CD4-positive, CD25-positive, alpha-beta regulatory T cell (primary cell): ENCODE measurements around the gene CD8B. TPM values are rescaled to one million over a fixed set of nuclear protein-coding genes. Genes with fewer than 3 reads are reported as not detected.
"Not testable (repeated sequence)": the region's sequence is repeated elsewhere in the genome, so short reads cannot be mapped to it uniquely, and the experiment has no call there.

ENCODE experiments used
- ATAC-seq, 2 donors: fragments of 150-1000 bp; cut with Tn5 transposase; one replicate each; pipeline ENCODE4 v1.10.0; 2021; ENCODE audit warnings: low read depth in 2 of 2, moderate number of reproducible peaks in 2 of 2, moderate library complexity in 1 of 2
- DNase-seq, 3 donors: peaks; one replicate each; pipeline versions ENCODE4 v3.0.0 to v3.0.0-alpha.2; 2012 to 2022; ENCODE audit warnings: mixed read lengths in 1 of 3
- H3K27ac ChIP-seq: one replicate; pipeline ENCODE4 v1.7.0; 2013; ENCODE audit warnings: mild to moderate bottlenecking, low read length; ENCODE audit not compliant: insufficient read depth, poor library complexity, severe bottlenecking
- H3K27me3 ChIP-seq: one replicate; pipeline ENCODE4 v1.7.0; 2013; ENCODE audit warnings: low read length; ENCODE audit not compliant: control insufficient read depth, insufficient read depth
- H3K36me3 ChIP-seq: one replicate; pipeline ENCODE4 v1.7.0; 2013; ENCODE audit warnings: mild to moderate bottlenecking, low read length, moderate library complexity; ENCODE audit not compliant: control insufficient read depth, insufficient read depth
- H3K4me1 ChIP-seq: 2 replicates; pipeline ENCODE4 v1.7.0; 2013; ENCODE audit warnings: mild to moderate bottlenecking, low read length; ENCODE audit not compliant: insufficient read depth, control insufficient read depth, poor library complexity, severe bottlenecking
- H3K4me3 ChIP-seq: one replicate; pipeline ENCODE4 v1.7.0; 2013; ENCODE audit warnings: low read depth, mild to moderate bottlenecking, low read length, moderate library complexity
- H3K9me3 ChIP-seq, 2 experiments: 1 replicate in 1 of 2; 2 replicates in 1 of 2; pipeline ENCODE4 v1.7.0; 2013; ENCODE audit warnings: low read length in 2 of 2, mild to moderate bottlenecking in 1 of 2, moderate library complexity in 1 of 2; ENCODE audit not compliant: control insufficient read depth in 2 of 2
- H3K27ac Mint-ChIP-seq, 3 donors: one replicate each; pipeline ENCODE4 v1.8.0; 2020 to 2022; ENCODE audit warnings: mild to moderate bottlenecking in 3 of 3, mixed read lengths in 3 of 3, moderate library complexity in 2 of 3
- H3K27me3 Mint-ChIP-seq: one replicate; pipeline ENCODE4 v1.8.0; 2022; ENCODE audit warnings: mild to moderate bottlenecking, mixed read lengths
- H3K36me3 Mint-ChIP-seq: one replicate; pipeline ENCODE4 v1.8.0; 2020; ENCODE audit warnings: mixed read lengths
- H3K4me1 Mint-ChIP-seq, 4 donors: one replicate each; pipeline ENCODE4 v1.8.0; 2020 to 2022; ENCODE audit warnings: mixed read lengths in 4 of 4, mild to moderate bottlenecking in 1 of 4
- H3K4me3 Mint-ChIP-seq, 4 donors: one replicate each; pipeline ENCODE4 v1.8.0; 2020 to 2022; ENCODE audit warnings: mild to moderate bottlenecking in 4 of 4, mixed read lengths in 4 of 4, moderate library complexity in 3 of 4
- H3K9me3 Mint-ChIP-seq, 7 donors: one replicate each; pipeline ENCODE4 v1.8.0; 2020 to 2022; ENCODE audit warnings: mixed read lengths in 7 of 7, mild to moderate bottlenecking in 3 of 7, moderate library complexity in 2 of 7
- polyA plus RNA-seq, 4 donors: library from polyadenylated mRNA; unstranded; fragments of 300-500 nt; fragmentation: Illumina TruSeq; gene quantifications; one replicate each; pipeline ENCODE4 v1.2.3, GENCODE V29; 2021
- total RNA-seq: library from RNA; stranded (reverse); gene quantifications from one replicate; pipeline ENCODE4 v1.2.3, GENCODE V29; 2022

CD8B gene
- total and polyA plus RNA-seq, 5 donors from 2014 or later, result 0.62 to 4.9 (median 2.9) TPM

GRCh38 chr2:86842607-86843234 is 19.0 kb downstream of the CD8B start:
- H3K4me3 Mint-ChIP-seq, result peak overlapping the region in 2 of 4 donors; percentile 32 to 39
- not testable (repeated sequence) for H3K36me3 Mint-ChIP-seq, H3K27ac ChIP-seq, H3K27me3 ChIP-seq, H3K4me1 ChIP-seq, H3K36me3 ChIP-seq, DNase-seq, H3K27me3 Mint-ChIP-seq, H3K9me3 Mint-ChIP-seq, H3K9me3 ChIP-seq, H3K4me3 ChIP-seq
- peak overlapping the region in 2 of 3 donors; percentile 69 to 79 for H3K27ac Mint-ChIP-seq
- peak in 1 of 2 donors; percentile 27 for ATAC-seq
- peaks cover 4 to 21% (median 9%) of the 10 kb centered on the region in 4 donors for H3K4me1 Mint-ChIP-seq

DNA sequence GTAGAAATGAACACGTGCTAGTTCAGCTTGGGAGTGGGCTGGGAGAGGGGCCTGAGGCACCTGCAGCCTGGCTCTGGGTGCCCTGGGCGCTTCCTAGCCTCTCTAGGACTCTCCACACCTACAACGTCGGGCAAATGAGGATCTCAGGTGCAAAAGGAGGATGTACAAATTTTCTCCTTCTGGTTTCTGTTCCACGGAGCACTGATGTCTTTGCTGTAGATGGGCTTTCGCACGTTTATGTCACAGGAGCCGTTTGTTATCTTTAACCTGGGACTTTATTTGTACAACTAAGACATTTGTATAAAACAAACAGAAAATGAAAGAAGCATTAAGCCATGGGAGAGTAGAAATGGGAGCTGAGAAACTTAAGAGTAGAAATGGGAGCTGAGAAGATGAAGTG is 20.4 kb downstream of the CD8B start:
- not testable (repeated sequence) for H3K9me3 Mint-ChIP-seq, H3K27ac ChIP-seq, H3K4me3 Mint-ChIP-seq, H3K27me3 Mint-ChIP-seq, ATAC-seq, H3K9me3 ChIP-seq, H3K4me3 ChIP-seq, H3K36me3 Mint-ChIP-seq, H3K27me3 ChIP-seq, H3K36me3 ChIP-seq, H3K4me1 ChIP-seq, DNase-seq
- Mint-ChIP-seq H3K27ac (peak overlapping the region in 1 of 3 donors; percentile 62), H3K4me1 (peaks cover 4 to 33% (median 13%) of the 10 kb centered on the region in 4 donors)

GRCh38 chr2:86839871-86840548 is 21.7 kb downstream of the CD8B start:
- H3K4me3 ChIP-seq, H3K27ac ChIP-seq, H3K9me3 Mint-ChIP-seq, DNase-seq, H3K4me1 ChIP-seq, H3K36me3 Mint-ChIP-seq, H3K27ac Mint-ChIP-seq, H3K27me3 Mint-ChIP-seq, H3K4me3 Mint-ChIP-seq, H3K36me3 ChIP-seq, H3K9me3 ChIP-seq, ATAC-seq, H3K27me3 ChIP-seq: not testable (repeated sequence)
- peaks cover 4 to 35% (median 14%) of the 10 kb centered on the region in 4 donors for H3K4me1 Mint-ChIP-seq

DNA sequence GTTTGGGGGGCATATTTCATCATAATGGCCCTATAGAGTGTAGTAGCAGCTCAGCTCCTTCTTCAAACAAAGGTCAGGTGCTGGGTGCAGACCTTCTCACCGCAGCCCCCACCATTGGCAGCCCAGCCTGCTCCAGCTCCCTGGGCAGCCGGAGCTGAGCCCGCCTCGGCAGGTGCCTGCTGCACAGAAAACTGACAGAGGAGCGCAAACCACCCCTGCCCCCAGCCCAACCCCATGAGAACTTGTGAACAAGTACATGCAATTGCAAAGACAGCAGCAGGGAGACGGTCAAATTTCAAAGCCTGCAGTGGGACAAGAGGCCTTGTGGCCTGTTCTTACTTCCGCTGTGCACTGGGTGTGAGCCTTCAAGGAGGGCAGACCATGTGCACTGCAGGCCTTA is 22.2 kb downstream of the CD8B start:
- not testable (repeated sequence) for H3K36me3 ChIP-seq, H3K27me3 ChIP-seq, H3K27me3 Mint-ChIP-seq, ATAC-seq, H3K27ac ChIP-seq, H3K36me3 Mint-ChIP-seq, H3K9me3 ChIP-seq, H3K9me3 Mint-ChIP-seq, H3K4me3 ChIP-seq, H3K27ac Mint-ChIP-seq, DNase-seq, H3K4me1 ChIP-seq
- peaks cover 4 to 35% (median 14%) of the 10 kb centered on the region in 4 donors for H3K4me1 Mint-ChIP-seq
- H3K4me3 Mint-ChIP-seq, result peak overlapping the region in 1 of 4 donors; percentile 10

DNA sequence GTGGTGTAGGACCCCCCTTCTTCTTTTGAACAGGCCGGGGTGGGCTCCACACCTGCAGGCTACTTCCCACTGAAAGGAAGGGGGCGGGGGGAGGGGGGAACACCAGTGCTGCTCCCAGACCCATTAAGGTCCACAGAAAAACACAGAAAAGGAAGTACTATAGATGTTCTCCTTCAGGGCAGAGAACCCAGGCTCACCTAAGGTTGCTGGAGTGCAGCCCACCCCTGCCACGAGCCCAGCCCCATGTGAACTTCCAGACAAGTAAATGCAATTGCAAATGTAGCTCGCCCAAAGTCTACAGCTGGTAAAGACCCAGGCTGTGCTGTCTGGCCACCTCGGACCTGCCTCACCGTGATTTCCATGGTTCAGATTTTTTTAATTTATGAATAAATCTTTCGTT is 24.0 kb downstream of the CD8B start:
- not testable (repeated sequence) for H3K36me3 Mint-ChIP-seq, H3K9me3 Mint-ChIP-seq, H3K4me3 ChIP-seq, H3K36me3 ChIP-seq, H3K27me3 Mint-ChIP-seq, DNase-seq, H3K9me3 ChIP-seq, H3K27ac ChIP-seq, H3K4me1 ChIP-seq, ATAC-seq, H3K27me3 ChIP-seq
- H3K27ac Mint-ChIP-seq, result peak overlapping the region in 1 of 3 donors; percentile 29
- peaks cover 4 to 31% (median 13%) of the 10 kb centered on the region in 4 donors for H3K4me1 Mint-ChIP-seq
- peak overlapping the region in 1 of 4 donors; percentile 48 for H3K4me3 Mint-ChIP-seq

DNA sequence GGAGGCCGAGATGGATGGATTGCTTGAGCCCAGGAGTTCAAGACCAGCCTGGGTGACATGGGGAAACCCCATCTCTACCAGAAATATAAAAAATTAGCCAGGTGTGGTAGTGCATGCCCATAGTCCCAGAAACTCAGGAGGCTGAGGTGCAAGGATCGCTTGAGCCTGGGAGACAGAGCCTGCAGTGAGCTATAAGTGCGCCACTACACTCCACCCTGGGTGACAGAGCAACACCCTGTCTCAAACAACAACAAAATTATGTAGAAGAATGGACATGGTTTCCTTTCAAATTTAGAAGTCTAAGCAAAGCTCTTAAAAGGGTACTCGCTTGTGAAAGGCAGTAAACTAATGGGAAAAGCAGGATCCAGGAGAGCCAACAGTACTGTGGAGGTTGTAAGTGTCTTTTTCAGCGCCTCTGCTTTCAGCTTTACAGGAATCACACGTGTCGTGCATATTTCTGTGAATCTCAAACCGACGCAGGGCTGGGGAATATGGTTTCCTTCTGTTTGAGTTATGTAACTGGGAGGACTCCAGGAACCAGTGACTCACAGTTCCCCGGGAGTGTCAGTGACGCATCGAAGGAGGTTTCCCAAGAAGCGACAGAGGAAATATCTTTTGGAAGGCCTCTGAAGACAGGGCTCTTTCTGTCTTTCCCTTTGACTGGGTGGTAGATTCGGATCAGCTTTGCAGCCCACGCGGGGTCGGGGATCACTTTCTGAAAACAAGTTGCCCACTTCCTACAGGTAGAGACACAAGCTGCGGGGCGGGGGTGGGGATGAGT is 24.6 kb downstream of the CD8B start:
- ATAC-seq (peak; percentile 40 to 43), DNase-seq (peak in 1 of 3 donors; percentile 62)
- not testable (repeated sequence) for H3K36me3 ChIP-seq, H3K9me3 ChIP-seq, H3K27me3 ChIP-seq, H3K9me3 Mint-ChIP-seq, H3K4me1 ChIP-seq, H3K27ac ChIP-seq, H3K36me3 Mint-ChIP-seq, H3K27me3 Mint-ChIP-seq
- H3K4me1 Mint-ChIP-seq, result peaks cover 0 to 25% (median 7%) of the 10 kb centered on the region in 4 donors
- H3K4me3 ChIP-seq, result peak overlapping the region; percentile 19
- peak overlapping the region in 2 of 4 donors; percentile 66 to 68 for H3K4me3 Mint-ChIP-seq
- peak overlapping the region in 2 of 3 donors; percentile 47 to 68 for H3K27ac Mint-ChIP-seq

DNA sequence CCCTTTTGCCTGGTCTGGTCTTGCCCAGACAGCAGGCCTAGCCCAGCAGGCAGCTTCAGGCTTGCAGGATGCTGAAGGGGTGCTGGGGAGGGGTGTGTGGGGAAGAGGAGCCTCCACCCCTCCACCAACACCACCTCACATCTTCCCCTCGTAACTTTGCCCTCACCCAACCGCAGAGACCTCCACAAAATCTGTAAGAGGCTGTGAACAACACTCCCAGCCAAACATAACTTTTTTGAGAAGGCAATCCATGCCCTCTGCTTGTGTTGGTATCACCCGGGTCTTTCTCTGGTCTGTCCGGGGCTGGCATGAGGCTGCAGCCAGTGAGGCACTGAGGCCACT is 26.2 kb downstream of the CD8B start:
- peaks cover 0 to 17% (median 5%) of the 10 kb centered on the region in 4 donors for H3K4me1 Mint-ChIP-seq
- not testable (repeated sequence) for H3K9me3 ChIP-seq, ATAC-seq, H3K27ac ChIP-seq, H3K4me1 ChIP-seq, DNase-seq, H3K27me3 Mint-ChIP-seq, H3K4me3 Mint-ChIP-seq, H3K36me3 ChIP-seq, H3K36me3 Mint-ChIP-seq, H3K4me3 ChIP-seq, H3K27ac Mint-ChIP-seq, H3K9me3 Mint-ChIP-seq, H3K27me3 ChIP-seq
